Measurements from ENCODE around the gene TRAF2. TPM values are rescaled to one million over a fixed set of nuclear protein-coding genes. Genes with fewer than 3 reads are reported as not detected.

Gene TRAF2
- total and polyA plus RNA-seq, 2 of the 4 experiments (the other 2 are of a cell fraction), result 6.6 to 12.0 TPM

DNA sequence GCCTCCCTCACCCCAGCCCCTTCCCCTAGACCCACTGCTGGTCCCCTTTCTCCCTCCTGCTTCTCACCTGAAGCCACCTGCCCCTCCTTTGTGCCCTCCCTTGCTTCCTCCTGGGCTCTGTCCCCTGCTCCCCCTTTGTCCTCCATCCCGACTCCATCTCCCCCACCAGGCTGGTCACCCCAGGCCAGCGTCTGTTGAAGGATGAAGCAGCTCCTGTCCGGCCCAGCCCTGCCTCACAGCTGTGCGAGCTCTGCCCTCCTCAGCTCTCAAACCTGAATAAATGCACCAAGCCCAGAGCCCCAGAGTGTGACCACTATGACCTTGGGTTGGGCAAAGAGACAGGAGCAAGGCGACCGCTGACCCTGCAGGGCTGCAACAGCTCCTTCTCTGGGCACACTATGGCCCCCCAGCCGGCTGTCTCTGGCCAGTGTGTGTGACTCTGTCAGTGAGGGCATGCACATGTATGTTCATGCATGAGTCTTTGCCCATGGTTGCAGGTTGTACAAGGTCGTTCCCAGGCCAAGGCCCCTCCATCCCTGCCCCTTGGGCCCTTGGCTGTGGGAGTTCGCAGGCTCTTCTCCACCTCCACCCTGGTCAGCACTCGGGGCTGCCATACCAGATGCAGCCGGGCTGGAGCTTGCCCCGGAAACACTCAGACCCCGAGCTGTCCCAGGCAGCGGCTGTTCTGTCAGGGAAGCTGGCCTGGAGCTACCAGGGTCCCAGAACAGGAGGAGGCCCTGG is 69.1 kb downstream of the TRAF2 start:
- Histone ChIP-seq H3K9ac (ENCODE audit: low read depth, low read length) (no peak overlapping the region), H3K56ac (ENCODE audit: extremely low read depth, insufficient read depth, low read length) (no peak overlapping the region), H3K9me1 (ENCODE audit: insufficient read depth, low read length) (no peaks in the 10 kb centered on the region), H4K5ac (ENCODE audit: low read depth, low read length) (no peak overlapping the region), H3K36me3 (ENCODE audit: control insufficient read depth, insufficient read depth, low read length) (no peaks in the 10 kb centered on the region), H2BK20ac (ENCODE audit: low read depth, low read length) (no peak overlapping the region), H3K14ac (replicated peaks; ENCODE audit: low read depth, low read length) (no peak overlapping the region), H3K18ac (ENCODE audit: low read depth, low read length) (no peak overlapping the region), H3K4me3 (ENCODE audit: insufficient read depth, low read depth, low read length) (no peak overlapping the region), H4K91ac (ENCODE audit: insufficient read depth, low read depth, low read length) (no peak overlapping the region), H3K27me3 (ENCODE audit: control insufficient read depth, insufficient read depth, low read length) (peaks cover 21% of the 10 kb centered on the region), H3K4me1 (ENCODE audit: control insufficient read depth, insufficient read depth, low read length) (no peaks in the 10 kb centered on the region; the same call in 1 of the 2 replicates), H4K8ac (ENCODE audit: low read depth in 2 of 2, low read length in 2 of 2) (no peak overlapping the region), H3K79me1 (ENCODE audit: low read depth in 1 of 2, low read length in 2 of 2) (no peaks in the 10 kb centered on the region), H2BK15ac (ENCODE audit: low read depth, low read length) (no peak overlapping the region), H2AK5ac (ENCODE audit: low read depth, low read length) (no peak overlapping the region), H2BK120ac (ENCODE audit: low read depth, low read length) (no peak overlapping the region), H4K20me1 (ENCODE audit: insufficient read depth, low read length) (no peaks in the 10 kb centered on the region), H2AK9ac (replicated peaks; ENCODE audit: low read depth, low read length, poor library complexity) (no peak overlapping the region), H2AFZ (replicated peaks; ENCODE audit: low read length, poor library complexity) (no peak overlapping the region), H2BK5ac (ENCODE audit: low read depth, low read length, poor library complexity, severe bottlenecking) (no peak overlapping the region), H3K27ac (ENCODE audit: insufficient read depth, low read length) (no peak overlapping the region), H3K4ac (ENCODE audit: low read depth, low read length) (no peak overlapping the region), H3K4me2 (ENCODE audit: low read depth, low read length) (no peak overlapping the region), H3K9me3 (ENCODE audit: control insufficient read depth, insufficient read depth, low read length) (peaks cover 3% of the 10 kb centered on the region), H3K23ac (ENCODE audit: low read depth, low read length) (no peak overlapping the region)
- ChIA-PET CTCF (no interaction called here), POLR2A (ENCODE audit: unreplicated experiment) (no interaction called here)
- in situ Hi-C loops (cut with MboI; ENCODE audit: low sequenced_read_pairs) (no loop called here), dilution Hi-C loops (cut with HindIII; ENCODE audit: low sequenced_read_pairs, unreplicated experiment) (no loop called here), intact Hi-C loops (cut with micrococcal nuclease) (no loop called here)
- ATAC-seq (ENCODE audit: low read depth) (no peak), DNase-seq (no peak)
- TF ChIP-seq POLR2A (IDR thresholded peaks at IDR 0.05; ENCODE audit: low read depth, low read length) (no peak), MAFK (IDR thresholded peaks at IDR 0.05; ENCODE audit: low read depth, low read length) (no peak), CHD1 (IDR thresholded peaks at IDR 0.05; ENCODE audit: low read depth, low read length) (no peak), BHLHE40 (IDR thresholded peaks at IDR 0.05; ENCODE audit: low read depth, low read length) (no peak), MAZ (IDR thresholded peaks at IDR 0.05; ENCODE audit: borderline replicate concordance, low read depth, low read length) (no peak), RCOR1 (IDR thresholded peaks at IDR 0.05; ENCODE audit: insufficient replicate concordance, low read length) (no peak), RAD21 (IDR thresholded peaks at IDR 0.05; ENCODE audit: low read length) (no peak), SMC3 (IDR thresholded peaks at IDR 0.05; ENCODE audit: low read depth, low read length) (no peak), FOS (IDR thresholded peaks at IDR 0.05; ENCODE audit: low read depth, low read length) (no peak), USF2 (IDR thresholded peaks at IDR 0.05; ENCODE audit: low read depth, low read length) (no peak)
- no TSS peak for BruUV-seq (replicated peaks)
- 74% methylated on average over 10 of the region's 14 CpGs; no CpG with 5 or more reads in 1 of the 2 experiments for WGBS, 2 experiments (ENCODE audit: extremely low coverage in 2 of 2, insufficient read length in 1 of 2)
